Stomach (tissue), 9 donors: ENCODE data around the gene ARMC6. TPM values are rescaled to one million over a fixed set of nuclear protein-coding genes. Genes with fewer than 3 reads are reported as not detected.
"Not testable (repeated sequence)": the region's sequence is repeated elsewhere in the genome, so short reads cannot be mapped to it uniquely, and the experiment has no call there.

ENCODE experiments used
- DNase-seq, 2 donors: peaks; one replicate each; pipeline versions ENCODE4 v3.0.0 to v3.0.0-alpha.2; 2013 to 2019
- H3K27ac ChIP-seq, 5 donors: fragments of 200-600 bp in 4 of 5; sonication (generic) in 4 of 5; one replicate each; pipeline ENCODE4 v1.5.1; 2013 to 2019; ENCODE audit warnings: mild to moderate bottlenecking in 1 of 5, moderate library complexity in 1 of 5
- H3K27me3 ChIP-seq, 3 donors: fragments of 200-600 bp; sonication (generic); one replicate each; pipeline ENCODE4 v1.5.1; 2017 to 2019; ENCODE audit warnings: mixed run types in 1 of 3
- H3K36me3 ChIP-seq, 4 donors: fragments of 200-600 bp; sonication (generic); 1 replicate in 3 of 4; 2 replicates in 1 of 4; pipeline ENCODE4 v1.5.1; 2016 to 2019
- H3K4me1 ChIP-seq, 4 donors: fragments of 200-600 bp; sonication (generic); one replicate each; pipeline ENCODE4 v1.5.1; 2016 to 2019
- H3K4me3 ChIP-seq, 4 donors: fragments of 200-600 bp; sonication (generic) in 3 of 4; one replicate each; pipeline ENCODE4 v1.5.1; 2016 to 2019; ENCODE audit warnings: mild to moderate bottlenecking in 1 of 4
- H3K9me3 ChIP-seq, 4 donors: fragments of 200-600 bp; sonication (generic); one replicate each; pipeline ENCODE4 v1.5.1; 2016 to 2019
- CTCF ChIP-seq, 7 experiments: fragments of 450-650 bp in 4 of 7; fragments of 200-600 bp in 3 of 7; sonication (generic) in 3 of 7; IDR thresholded peaks; one replicate each; pipeline ENCODE4 v1.5.1; 2016 to 2019; ENCODE audit warnings: antibody characterized with exemption in 7 of 7, control low read depth in 2 of 7, mild to moderate bottlenecking in 1 of 7
- EP300 ChIP-seq: sonication (generic); formaldehyde crosslinking; IDR thresholded peaks from one replicate; pipeline ENCODE4 v1.6.1; 2017; ENCODE audit warnings: antibody characterized with exemption
- POLR2A ChIP-seq, 4 donors: fragments of 450-650 bp; IDR thresholded peaks; one replicate each; pipeline ENCODE4 v1.6.1; 2016; ENCODE audit warnings: antibody characterized with exemption in 4 of 4, control low read depth in 2 of 4, mild to moderate bottlenecking in 1 of 4, moderate library complexity in 1 of 4
- POLR2AphosphoS5 ChIP-seq, 3 donors: sonication (generic); formaldehyde crosslinking; IDR thresholded peaks; one replicate each; pipeline ENCODE4 v1.6.1; 2016; ENCODE audit warnings: antibody characterized with exemption in 3 of 3
- WGBS, 5 donors: extraction: QIAGEN DNeasy Blood & Tissue Kit in 3 of 5; methylation state at CpG; one replicate each; pipeline versions ENCODE4 v1.1.5 to v1.1.7; 2013 to 2018; 5-methylcytosine and 5-hydroxymethylcytosine counted together
- intact Hi-C: fragments of 100-400 bp; cut with DNase I; formaldehyde crosslinking; loops from one replicate; pipeline ENCODE4 v1.15.1; 2023; ENCODE audit warnings: low total_unique reads
- polyA plus RNA-seq, 3 donors: library from polyadenylated mRNA; stranded (reverse); fragments of 200-250 nt; gene quantifications; one replicate each; pipeline ENCODE4 v1.2.3, GENCODE V29; 2013
- total RNA-seq, 5 donors: library from RNA; depleted of rRNA; stranded (reverse); fragments of >200 nt; gene quantifications; one replicate each; pipeline versions ENCODE4 v1.1.0 to v1.2.3, GENCODE V29; 2014 to 2016
- donor health status: healthy with polysubstance abuse.
- donor health status: Bipolar disorder and iron deficiency.
- donor health status: healthy.

ARMC6 gene
- total and polyA plus RNA-seq, 8 donors = 7.0 to 63.8 (median 21.1) TPM

DNA sequence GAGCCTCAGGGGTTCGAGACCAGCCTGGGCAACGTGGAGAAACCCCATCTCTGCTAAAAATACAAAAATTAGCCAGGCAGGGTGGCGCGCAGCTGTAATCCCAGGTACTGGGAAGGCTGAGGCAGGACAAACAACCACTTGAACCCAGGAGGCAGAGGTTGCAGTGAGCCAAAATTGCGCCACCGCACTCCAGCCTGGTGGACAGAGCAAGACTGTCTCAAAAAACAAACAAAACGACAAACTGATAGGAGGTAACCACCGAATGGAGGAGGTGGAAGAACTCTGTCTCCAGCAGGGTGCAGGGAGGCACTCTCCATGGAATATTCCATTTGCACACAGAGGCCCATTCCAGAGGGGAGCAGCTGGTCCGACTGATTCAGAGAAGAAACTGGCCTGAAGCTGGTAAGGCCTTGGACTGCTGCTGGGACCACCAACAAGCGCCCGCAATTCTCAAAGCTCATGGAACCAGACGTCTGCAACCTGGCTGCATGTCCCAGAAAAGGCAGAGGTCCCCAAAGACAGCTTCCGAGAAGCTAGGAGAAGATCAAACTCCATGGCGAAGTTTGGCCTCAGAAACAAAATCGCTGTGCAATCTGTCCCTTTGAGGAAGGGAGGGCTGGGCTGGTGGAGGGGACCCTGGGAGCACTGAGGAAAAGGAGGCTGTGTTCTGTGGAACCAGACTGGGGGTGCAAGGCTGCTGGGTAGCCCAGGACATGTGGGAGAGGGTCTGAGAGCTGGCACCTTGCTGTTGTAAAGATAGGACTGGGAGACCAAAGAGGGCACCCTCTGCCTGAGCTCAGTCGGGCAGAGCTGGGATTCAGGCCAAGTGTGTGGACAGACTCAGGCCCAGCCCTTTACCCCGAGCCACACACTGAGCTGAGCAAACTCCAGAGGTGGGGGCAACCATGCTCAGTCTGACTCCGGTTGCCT is 65.6 kb downstream of the ARMC6 start:
- H3K4me3 ChIP-seq = no peak overlapping the region
- TF ChIP-seq CTCF (IDR thresholded peaks at IDR 0.05) (no peak), EP300 (no peak)
- no peak overlapping the region for H3K27ac ChIP-seq
- no peak for DNase-seq
- intact Hi-C loops = no loop called here
- peaks cover 6 to 69% (median 45%) of the 10 kb centered on the region in 4 donors for H3K36me3 ChIP-seq
- WGBS, 5 donors = 77 to 78% (median 78%) methylated on average over 15 to 18 of the region's 18 CpGs
- no peaks in the 10 kb centered on the region for H3K4me1 ChIP-seq
- no peaks in the 10 kb centered on the region for H3K9me3 ChIP-seq
- no peaks in the 10 kb centered on the region for H3K27me3 ChIP-seq

DNA sequence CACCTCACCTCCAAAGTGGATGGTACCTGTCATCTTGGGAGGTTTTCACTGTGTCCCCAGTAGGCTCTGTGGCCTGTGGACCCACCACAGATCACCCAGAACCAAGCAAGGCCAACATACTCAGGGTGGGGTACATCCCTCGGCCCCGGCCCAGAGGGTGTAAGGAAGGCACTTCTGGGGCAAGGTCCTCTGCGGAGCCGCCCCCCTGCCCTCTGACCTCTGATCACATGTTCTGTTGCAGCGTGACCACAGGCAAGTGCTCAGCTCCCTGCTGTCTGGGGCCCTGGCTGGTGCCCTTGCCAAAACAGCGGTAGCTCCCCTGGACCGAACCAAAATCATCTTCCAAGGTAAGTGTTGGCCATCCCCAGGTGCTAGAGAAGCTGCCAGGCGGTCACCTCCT is 68.1 kb downstream of the ARMC6 start:
- peaks cover 6 to 62% (median 43%) of the 10 kb centered on the region in 4 donors for H3K36me3 ChIP-seq
- no peak overlapping the region for H3K27ac ChIP-seq
- TF ChIP-seq POLR2AphosphoS5 (IDR thresholded peaks at IDR 0.05) = no peak
- TF ChIP-seq CTCF (IDR thresholded peaks at IDR 0.05) = no peak
- no peak for TF ChIP-seq POLR2A (IDR thresholded peaks at IDR 0.05)
- TF ChIP-seq EP300 = no peak
- no peaks in the 10 kb centered on the region for H3K27me3 ChIP-seq
- no peak for DNase-seq
- no peaks in the 10 kb centered on the region for H3K9me3 ChIP-seq
- peaks cover 4 to 17% (median 12%) of the 10 kb centered on the region in 4 donors for H3K4me1 ChIP-seq
- H3K4me3 ChIP-seq = no peak overlapping the region
- intact Hi-C loops = no loop called here
- 92 to 100% (median 96%) methylated on average over 4 to 8 of the region's 8 CpGs for WGBS, 5 donors

DNA sequence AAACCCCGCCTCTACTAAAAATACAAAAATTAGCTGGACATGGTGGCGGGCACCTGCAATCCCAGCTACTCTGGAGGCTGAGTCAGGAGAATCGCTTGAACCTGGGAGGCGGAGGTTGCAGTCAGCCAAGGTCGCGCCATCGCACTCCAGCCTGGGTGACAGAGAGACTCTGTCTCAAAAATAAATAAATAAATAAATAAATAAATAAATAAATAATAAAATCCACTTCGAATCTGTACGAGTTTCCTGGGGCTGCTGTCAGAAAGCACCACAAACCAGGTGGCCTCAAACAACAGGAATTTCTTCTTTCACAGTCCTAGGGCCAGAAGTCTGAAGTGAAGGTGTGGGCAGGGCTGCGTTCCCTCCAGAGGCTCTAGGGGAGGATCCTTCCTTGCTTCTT is 69.2 kb downstream of the ARMC6 start:
- H3K27ac ChIP-seq = not testable (repeated sequence)
- H3K36me3 ChIP-seq = peaks cover 0 to 55% (median 35%) of the 10 kb centered on the region in 4 donors
- WGBS, 5 donors = 97 to 99% (median 97%) methylated on average over 10 of the region's 10 CpGs

GRCh38 chr19:19103167-19103566 is 69.8 kb downstream of the ARMC6 start:
- WGBS, 5 donors = 94 to 98% (median 95%) methylated on average over 11 of the region's 11 CpGs
- no peak for TF ChIP-seq POLR2A (IDR thresholded peaks at IDR 0.05)
- no peak for TF ChIP-seq CTCF (IDR thresholded peaks at IDR 0.05)
- TF ChIP-seq EP300 = no peak
- no peak for TF ChIP-seq POLR2AphosphoS5 (IDR thresholded peaks at IDR 0.05)
- no peaks in the 10 kb centered on the region for H3K9me3 ChIP-seq
- peaks cover 0 to 55% (median 35%) of the 10 kb centered on the region in 4 donors for H3K36me3 ChIP-seq
- no peak overlapping the region for H3K4me3 ChIP-seq
- intact Hi-C loops = no loop called here
- no peak for DNase-seq
- no peaks in the 10 kb centered on the region for H3K27me3 ChIP-seq
- H3K4me1 ChIP-seq = peaks cover 4 to 17% (median 12%) of the 10 kb centered on the region in 4 donors
- no peak overlapping the region for H3K27ac ChIP-seq

More for the DNA sequence above, 69.2 kb downstream of the ARMC6 start:
- H3K4me3 ChIP-seq, intact Hi-C loops, H3K9me3 ChIP-seq, H3K27me3 ChIP-seq, DNase-seq: not testable (repeated sequence)
- H3K4me1 ChIP-seq = peaks cover 4 to 17% (median 12%) of the 10 kb centered on the region in 4 donors
